ENCODE data around the gene RAB11FIP3. TPM values are rescaled to one million over a fixed set of nuclear protein-coding genes. Genes with fewer than 3 reads are reported as not detected.
"Not testable (repeated sequence)": the region's sequence is repeated elsewhere in the genome, so short reads cannot be mapped to it uniquely, and the experiment has no call there.

The RAB11FIP3 gene
- total RNA-seq, 1 experiment from 2014 or later: 12.8 TPM

- peaks cover 6 to 18% of the 10 kb centered on the region in 2 experiments; a peak in 3 of 4 replicates for H3K4me1 ChIP-seq (ENCODE audit: control insufficient read depth in 1 of 2, insufficient read depth in 2 of 2, low read length in 2 of 2)
- H3K9ac ChIP-seq (ENCODE audit: low read length): no peak overlapping the region
- POLR2A ChIA-PET: no interaction called here
- H3K27me3 ChIP-seq (ENCODE audit: insufficient read depth, low read length): no peaks in the 10 kb centered on the region
- no peak overlapping the region for H3K4me3 ChIP-seq (replicated peaks in 1 of 2; ENCODE audit: low read depth in 1 of 2, low read length in 2 of 2)
- intact Hi-C loops (cut with micrococcal nuclease): no loop called here
- H4K20me1 ChIP-seq (ENCODE audit: insufficient read depth): no peaks in the 10 kb centered on the region
- no TSS peak for BruUV-seq (replicated peaks)
- no peak overlapping the region for H3K27ac ChIP-seq (ENCODE audit: low read depth, low read length)
- no peaks in the 10 kb centered on the region for H3K79me2 ChIP-seq (ENCODE audit: insufficient read depth, low read length)
- ATAC-seq (no peak), DNase-seq (ENCODE audit: low read depth, low spot score) (no peak)
- RAD21 ChIA-PET (ENCODE audit: low non-redundant PET in 1 of 2, low total read pairs in 2 of 2, uncharacterized antibody in 2 of 2, unreplicated experiment in 2 of 2): interaction anchor here in 1 of 2 experiments (0.6 kb wide), 1 partner anchor 187 kb away, joined by 5 read pairs; no protein-coding TSS in a partner anchor
- no peaks in the 10 kb centered on the region for H3K9me2 ChIP-seq (ENCODE audit: insufficient read depth)
- no peak overlapping the region for H3K4me2 ChIP-seq (ENCODE audit: low read length)
- CTCF ChIA-PET: no interaction called here
- TF ChIP-seq CBX3 (IDR thresholded peaks at IDR 0.05; ENCODE audit: low read depth) (no peak), CEBPB (IDR thresholded peaks at IDR 0.05; ENCODE audit: low read depth) (no peak)
- no peaks in the 10 kb centered on the region for H3K9me3 ChIP-seq (ENCODE audit: control insufficient read depth in 1 of 2, insufficient read depth in 1 of 2, low read depth in 1 of 2, low read length in 2 of 2)
- H3K36me3 ChIP-seq (ENCODE audit: control insufficient read depth in 1 of 2, insufficient read depth in 2 of 2, low read length in 2 of 2): no peaks in the 10 kb centered on the region
- no peak overlapping the region for H2AFZ ChIP-seq (ENCODE audit: low read depth, low read length, poor library complexity, severe bottlenecking)
These were observed 38.8 kb upstream of the RAB11FIP3 start for GRCh38 chr16:386641-387156.

GRCh38 chr16:387761-388666, 37.4 kb upstream of the RAB11FIP3 start:
- H3K4me1 ChIP-seq (ENCODE audit: control insufficient read depth in 1 of 2, insufficient read depth in 2 of 2, low read length in 2 of 2): peaks cover 4 to 13% of the 10 kb centered on the region in 2 experiments; a peak in 3 of 4 replicates
- H3K4me3 ChIP-seq (replicated peaks in 1 of 2; ENCODE audit: low read depth in 1 of 2, low read length in 2 of 2); H4K20me1 ChIP-seq (ENCODE audit: insufficient read depth); H2AFZ ChIP-seq (ENCODE audit: low read depth, low read length, poor library complexity, severe bottlenecking); H3K27me3 ChIP-seq (ENCODE audit: insufficient read depth, low read length); intact Hi-C loops (cut with micrococcal nuclease); ATAC-seq; DNase-seq (ENCODE audit: low read depth, low spot score); POLR2A ChIA-PET; H3K9me2 ChIP-seq (ENCODE audit: insufficient read depth); H3K9ac ChIP-seq (ENCODE audit: low read length); H3K79me2 ChIP-seq (ENCODE audit: insufficient read depth, low read length); H3K36me3 ChIP-seq (ENCODE audit: control insufficient read depth in 1 of 2, insufficient read depth in 2 of 2, low read length in 2 of 2); RAD21 ChIA-PET (ENCODE audit: low non-redundant PET in 1 of 2, low total read pairs in 2 of 2, uncharacterized antibody in 2 of 2, unreplicated experiment in 2 of 2); H3K27ac ChIP-seq (ENCODE audit: low read depth, low read length); H3K4me2 ChIP-seq (ENCODE audit: low read length); H3K9me3 ChIP-seq (ENCODE audit: control insufficient read depth in 1 of 2, insufficient read depth in 1 of 2, low read depth in 1 of 2, low read length in 2 of 2); BruUV-seq (replicated peaks); CTCF ChIA-PET: not testable (repeated sequence)
